Left ventricle myocardium inferior (tissue), 1 donor: ENCODE results near the gene FGF1. TPM values are rescaled to one million over a fixed set of nuclear protein-coding genes. Genes with fewer than 3 reads are reported as not detected.
A peak's percentile ranks its signal among the peaks of the same experiment; 100 is the strongest.

Experiments used
- DNase-seq: peaks from one replicate; pipeline ENCODE4 v3.0.0-alpha.2; 2020
- H3K27ac ChIP-seq: fragments of 200-600 bp; replicated peaks from 2 replicates; pipeline ENCODE4 v1.8.0; 2021
- H3K27me3 ChIP-seq: fragments of 200-600 bp; 2 replicates; pipeline ENCODE4 v1.8.0; 2021; ENCODE audit warnings: low read depth
- H3K36me3 ChIP-seq: fragments of 200-600 bp; 2 replicates; pipeline ENCODE4 v1.8.0; 2021
- H3K4me1 ChIP-seq: fragments of 200-600 bp; 2 replicates; pipeline ENCODE4 v1.8.0; 2021
- H3K4me3 ChIP-seq: fragments of 200-600 bp; 2 replicates; pipeline ENCODE4 v1.8.0; 2021; ENCODE audit warnings: mild to moderate bottlenecking, moderate library complexity
- H3K9me3 ChIP-seq: fragments of 200-600 bp; replicated peaks from 2 replicates; pipeline ENCODE4 v1.8.0; 2021
- intact Hi-C: fragments of 100-400 bp; cut with micrococcal nuclease; formaldehyde crosslinking; loops from one replicate; pipeline ENCODE4 v1.11.0; 2022
- total RNA-seq: library from RNA; stranded (reverse); fragmentation: NEBNext Ultra II Directional; extraction: Animal tissue kit (Norgen Biotek cat#: 25700); gene quantifications from one replicate; pipeline ENCODE4 v1.2.1, GENCODE V29; 2021
- TF ChIP-seq, protein P1 (sequence below): fragments of 200-600 bp; IDR thresholded peaks from 2 replicates; pipeline ENCODE4 v1.8.0; 2021; ENCODE audit warnings: antibody characterized with exemption, mild to moderate bottlenecking, borderline replicate concordance
- donor health status: DM: no; HTN: yes; CAD: no; lungs with severe emphysema.

FGF1 gene
- total RNA-seq, 1 donor from 2014 or later: 59.9 TPM

DNA sequence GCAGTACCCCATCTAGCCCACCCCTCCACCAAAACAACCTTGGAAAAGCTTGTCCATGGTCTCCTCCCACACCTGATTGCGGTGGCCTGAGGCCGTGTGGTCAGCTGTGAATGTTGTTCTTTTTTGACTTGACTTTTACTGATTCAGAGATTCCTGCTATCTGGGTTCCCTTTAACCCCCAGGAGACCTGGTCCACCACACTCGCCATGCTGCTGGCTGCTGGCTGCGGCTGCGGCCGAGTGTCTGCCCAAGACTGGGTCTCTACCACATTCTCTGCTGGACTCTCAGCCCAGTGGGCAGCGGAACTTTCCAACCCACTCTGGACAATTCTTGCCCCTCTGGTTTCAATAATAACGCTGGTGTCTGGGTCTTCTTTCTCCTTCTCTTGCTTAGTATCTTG is 28.4 kb downstream of the FGF1 start:
- Histone ChIP-seq H3K9me3 (no peaks in the 10 kb centered on the region), H3K4me1 (peaks cover 48% of the 10 kb centered on the region), H3K27ac (no peak overlapping the region), H3K4me3 (no peak overlapping the region), H3K27me3 (no peaks in the 10 kb centered on the region), H3K36me3 (no peaks in the 10 kb centered on the region)
- DNase-seq: no peak
- intact Hi-C loops: loop anchor here (5.0 to 10.0 kb wide), 3 partner anchors 40 to 505 kb away; no protein-coding TSS in a partner anchor
- TF ChIP-seq, protein P1, sequence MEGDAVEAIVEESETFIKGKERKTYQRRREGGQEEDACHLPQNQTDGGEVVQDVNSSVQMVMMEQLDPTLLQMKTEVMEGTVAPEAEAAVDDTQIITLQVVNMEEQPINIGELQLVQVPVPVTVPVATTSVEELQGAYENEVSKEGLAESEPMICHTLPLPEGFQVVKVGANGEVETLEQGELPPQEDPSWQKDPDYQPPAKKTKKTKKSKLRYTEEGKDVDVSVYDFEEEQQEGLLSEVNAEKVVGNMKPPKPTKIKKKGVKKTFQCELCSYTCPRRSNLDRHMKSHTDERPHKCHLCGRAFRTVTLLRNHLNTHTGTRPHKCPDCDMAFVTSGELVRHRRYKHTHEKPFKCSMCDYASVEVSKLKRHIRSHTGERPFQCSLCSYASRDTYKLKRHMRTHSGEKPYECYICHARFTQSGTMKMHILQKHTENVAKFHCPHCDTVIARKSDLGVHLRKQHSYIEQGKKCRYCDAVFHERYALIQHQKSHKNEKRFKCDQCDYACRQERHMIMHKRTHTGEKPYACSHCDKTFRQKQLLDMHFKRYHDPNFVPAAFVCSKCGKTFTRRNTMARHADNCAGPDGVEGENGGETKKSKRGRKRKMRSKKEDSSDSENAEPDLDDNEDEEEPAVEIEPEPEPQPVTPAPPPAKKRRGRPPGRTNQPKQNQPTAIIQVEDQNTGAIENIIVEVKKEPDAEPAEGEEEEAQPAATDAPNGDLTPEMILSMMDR: no peak

DNA sequence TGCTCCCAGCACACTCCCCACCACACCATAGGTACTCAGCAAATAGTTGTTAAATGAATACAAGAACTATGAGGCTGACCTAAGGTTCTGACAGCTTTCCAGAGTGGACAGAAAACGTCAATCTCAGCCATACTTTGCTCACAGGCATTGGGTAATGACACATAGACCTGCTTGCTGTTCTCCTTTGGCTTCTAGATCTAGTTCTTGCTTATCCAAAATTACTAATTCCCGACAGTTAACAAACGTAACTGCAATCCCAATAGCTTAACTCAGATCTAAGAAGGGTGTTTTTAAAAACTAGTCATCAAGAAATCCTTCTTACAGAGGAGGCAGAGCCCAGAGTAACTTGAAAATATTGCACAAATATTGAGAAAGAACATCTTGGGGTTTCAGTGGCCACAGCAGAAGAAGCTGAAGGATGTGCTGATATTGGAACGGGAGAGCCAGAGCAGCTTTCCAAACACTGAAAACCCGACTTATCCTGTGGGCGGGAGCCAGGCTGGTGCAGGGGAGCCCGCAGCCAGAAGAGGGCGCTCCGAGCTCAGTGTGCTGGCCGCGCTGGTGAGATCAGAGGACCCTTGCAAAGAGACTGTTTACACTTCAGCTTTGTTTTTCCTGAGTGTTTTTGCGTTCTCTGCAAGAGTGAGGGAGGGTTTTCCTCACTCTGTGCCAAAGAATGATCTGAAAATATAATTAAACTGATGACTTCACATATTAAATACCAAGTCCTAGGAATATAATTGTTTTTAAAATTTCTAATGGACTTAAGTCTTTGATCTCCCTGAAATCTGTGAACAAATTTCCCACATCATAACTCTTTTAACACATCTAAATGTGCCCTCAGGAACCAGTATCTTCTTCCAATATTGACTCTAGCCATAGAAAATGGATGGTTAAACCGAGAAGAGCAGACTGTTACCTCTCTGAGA is 30.3 kb downstream of the FGF1 start:
- peak overlapping the region; percentile 74 for H3K27ac ChIP-seq
- no peaks in the 10 kb centered on the region for H3K27me3 ChIP-seq
- no peaks in the 10 kb centered on the region for H3K36me3 ChIP-seq
- TF ChIP-seq, protein P1: peak; percentile 100
- H3K4me1 ChIP-seq: peaks cover 48% of the 10 kb centered on the region
- intact Hi-C loops: loop anchor here (5.0 to 10.0 kb wide), 3 partner anchors 42 to 503 kb away; no protein-coding TSS in a partner anchor
- H3K4me3 ChIP-seq: no peak overlapping the region
- no peaks in the 10 kb centered on the region for H3K9me3 ChIP-seq
- DNase-seq: peak; percentile 88

DNA sequence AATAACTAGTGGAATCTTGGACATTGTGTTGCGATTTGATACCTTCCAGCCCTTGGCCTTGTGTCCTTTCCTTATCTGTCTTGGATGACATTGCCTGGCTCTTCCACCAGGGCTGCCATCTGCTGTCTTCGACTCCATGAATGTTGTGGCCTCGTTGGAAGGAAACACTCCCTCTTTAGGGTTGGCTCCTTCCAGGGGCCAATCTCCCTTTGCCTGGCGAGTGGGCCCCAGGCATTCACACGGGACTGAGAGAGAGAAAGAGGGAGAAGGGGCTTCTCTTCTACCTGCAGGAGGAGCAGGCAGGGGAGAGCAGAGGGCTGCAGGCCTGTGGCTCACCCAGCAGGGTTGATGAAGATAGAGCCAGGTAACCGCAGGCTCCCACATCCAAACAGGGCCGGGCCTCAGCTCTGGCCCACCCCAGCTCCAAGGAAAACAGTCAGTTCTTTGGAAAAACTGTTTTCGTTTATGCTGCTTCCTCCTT is 31.3 kb downstream of the FGF1 start:
- intact Hi-C loops: loop anchor here (5.0 to 10.0 kb wide), 3 partner anchors 43 to 502 kb away; no protein-coding TSS in a partner anchor
- Histone ChIP-seq H3K27ac (peak overlapping the region; percentile 74), H3K4me1 (peaks cover 41% of the 10 kb centered on the region), H3K9me3 (no peaks in the 10 kb centered on the region), H3K36me3 (no peaks in the 10 kb centered on the region), H3K27me3 (no peaks in the 10 kb centered on the region), H3K4me3 (no peak overlapping the region)
- TF ChIP-seq, protein P1: peak; percentile 34
- DNase-seq: no peak

DNA sequence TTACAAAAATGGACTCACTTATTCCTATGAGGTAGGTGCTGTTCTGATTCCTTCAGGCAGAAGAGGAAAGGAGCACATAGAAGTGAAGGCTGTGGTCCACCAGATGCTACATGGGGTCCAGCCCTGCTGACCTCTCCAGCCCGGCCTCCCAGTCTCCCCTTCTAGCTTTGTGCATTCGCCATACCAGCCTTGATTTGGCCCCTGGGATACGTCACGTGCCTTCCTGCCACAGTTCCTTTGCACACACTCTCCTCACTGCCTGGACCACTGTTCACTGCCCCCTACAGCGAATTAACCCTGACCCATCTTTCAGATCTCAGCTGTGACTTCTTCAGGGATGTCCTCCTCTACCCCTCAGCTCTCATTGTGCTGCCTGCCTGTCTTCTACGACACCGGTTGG is 32.6 kb downstream of the FGF1 start:
- Histone ChIP-seq H3K27ac (peak overlapping the region; percentile 74), H3K36me3 (no peaks in the 10 kb centered on the region), H3K27me3 (no peaks in the 10 kb centered on the region), H3K9me3 (no peaks in the 10 kb centered on the region), H3K4me3 (no peak overlapping the region), H3K4me1 (peaks cover 34% of the 10 kb centered on the region)
- intact Hi-C loops: loop anchor here (10.0 kb wide), 1 partner anchor 49 kb away; no protein-coding TSS in a partner anchor
- DNase-seq: no peak
- TF ChIP-seq, protein P1: no peak

DNA sequence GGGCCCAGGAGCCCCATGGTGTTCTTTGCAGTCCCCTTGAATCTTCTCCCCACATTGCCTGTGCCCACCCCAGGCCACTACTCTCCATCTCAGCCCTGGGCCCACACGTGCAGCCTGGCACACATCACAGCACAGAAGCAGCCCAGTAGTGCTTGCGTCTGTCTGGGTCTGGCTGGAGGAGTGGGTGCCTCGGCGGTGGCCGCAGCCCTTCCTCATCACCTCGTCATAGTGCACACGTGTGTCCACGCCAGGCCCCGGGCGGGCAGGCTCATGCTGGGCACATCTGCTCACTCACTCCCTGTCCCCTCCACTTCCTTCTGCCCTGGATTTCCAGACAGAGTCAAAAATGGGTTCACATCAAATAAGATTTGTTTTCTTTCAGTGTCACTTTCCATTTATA is 33.3 kb downstream of the FGF1 start:
- peaks cover 34% of the 10 kb centered on the region for H3K4me1 ChIP-seq
- H3K27ac ChIP-seq: peak overlapping the region; percentile 74
- no peak for DNase-seq
- H3K4me3 ChIP-seq: no peak overlapping the region
- TF ChIP-seq, protein P1: no peak
- no peaks in the 10 kb centered on the region for H3K27me3 ChIP-seq
- H3K36me3 ChIP-seq: no peaks in the 10 kb centered on the region
- intact Hi-C loops: loop anchor here (10.0 kb wide), 1 partner anchor 48 kb away; no protein-coding TSS in a partner anchor
- no peaks in the 10 kb centered on the region for H3K9me3 ChIP-seq
